Suprapubic skin (tissue), 4 donors: ENCODE data around the gene NRTN. TPM values are rescaled to one million over a fixed set of nuclear protein-coding genes. Genes with fewer than 3 reads are reported as not detected.
"Not testable (repeated sequence)": the region's sequence is repeated elsewhere in the genome, so short reads cannot be mapped to it uniquely, and the experiment has no call there.

Experiments
- DNase-seq, 2 donors: peaks; one replicate each; pipeline ENCODE4 v3.0.0-alpha.2; 2019; ENCODE audit warnings: low spot score in 2 of 2
- H3K27ac ChIP-seq: fragments of 200-600 bp; sonication (generic); one replicate; pipeline ENCODE4 v1.5.1; 2019
- H3K27me3 ChIP-seq: fragments of 200-600 bp; sonication (generic); one replicate; pipeline ENCODE4 v1.5.1; 2019
- H3K36me3 ChIP-seq: fragments of 200-600 bp; sonication (generic); one replicate; pipeline ENCODE4 v1.5.1; 2019
- H3K4me1 ChIP-seq: fragments of 200-600 bp; sonication (generic); one replicate; pipeline ENCODE4 v1.5.1; 2019
- H3K4me3 ChIP-seq: fragments of 200-600 bp; sonication (generic); one replicate; pipeline ENCODE4 v1.5.1; 2019; ENCODE audit warnings: mild to moderate bottlenecking
- H3K9me3 ChIP-seq: fragments of 200-600 bp; sonication (generic); one replicate; pipeline ENCODE4 v1.5.1; 2019
- EP300 ChIP-seq: sonication (generic); formaldehyde crosslinking; IDR thresholded peaks from one replicate; pipeline ENCODE4 v1.6.1; 2017; ENCODE audit warnings: antibody characterized with exemption
- POLR2A ChIP-seq, 2 donors: fragments of 450-650 bp; IDR thresholded peaks; one replicate each; pipeline ENCODE4 v1.6.1; 2017; ENCODE audit warnings: antibody characterized with exemption in 2 of 2, mild to moderate bottlenecking in 2 of 2, moderate library complexity in 2 of 2
- POLR2AphosphoS5 ChIP-seq, 3 donors: sonication (generic); formaldehyde crosslinking; IDR thresholded peaks; one replicate each; pipeline ENCODE4 v1.6.1; 2017; ENCODE audit warnings: antibody characterized with exemption in 3 of 3
- WGBS: methylation state at CpG from one replicate; pipeline ENCODE4 v1.1.5; 2018; 5-methylcytosine and 5-hydroxymethylcytosine counted together
- total RNA-seq, 4 donors: library from RNA; depleted of rRNA; stranded (reverse); fragments of >200 nt; gene quantifications; one replicate each; pipeline ENCODE4 v1.1.0, GENCODE V29; 2016
- TF ChIP-seq, protein P1 (sequence below), 2 donors: fragments of 200-600 bp in 1 of 2; fragments of 450-650 bp in 1 of 2; sonication (generic) in 1 of 2; IDR thresholded peaks; one replicate each; pipeline ENCODE4 v1.5.1; 2016 to 2019; ENCODE audit warnings: antibody characterized with exemption in 2 of 2, mild to moderate bottlenecking in 1 of 2, moderate library complexity in 1 of 2

The NRTN gene
- total RNA-seq, 4 donors from 2014 or later = 3.7 to 9.1 (median 6.6) TPM

DNA sequence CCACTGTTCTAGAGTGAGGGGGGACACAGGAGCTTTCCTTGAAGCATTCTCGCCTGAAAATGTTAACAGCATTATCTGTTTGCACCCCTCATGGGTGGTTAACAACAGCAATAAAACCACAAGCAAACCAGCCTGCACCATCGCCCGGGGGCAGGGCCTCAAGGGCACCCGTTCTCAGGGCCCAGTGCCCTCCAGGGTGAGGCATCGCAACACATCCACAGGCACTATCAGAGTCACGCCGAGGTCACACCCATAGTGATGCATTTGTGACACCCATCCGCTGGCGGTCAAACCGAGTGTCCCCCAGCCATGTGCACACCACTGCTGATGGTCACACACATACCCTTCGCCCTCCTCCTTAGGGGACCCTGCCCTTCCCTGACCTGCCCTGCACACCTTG, 60.9 kb downstream of the NRTN start:
- no peaks in the 10 kb centered on the region for H3K4me1 ChIP-seq
- no peaks in the 10 kb centered on the region for H3K9me3 ChIP-seq
- no peak overlapping the region for H3K4me3 ChIP-seq
- no peak for DNase-seq
- WGBS = 96% methylated on average over 4 of the region's 11 CpGs
- H3K36me3 ChIP-seq = no peaks in the 10 kb centered on the region
- H3K27me3 ChIP-seq = peaks cover 5% of the 10 kb centered on the region
- TF ChIP-seq POLR2AphosphoS5 (IDR thresholded peaks at IDR 0.05) = no peak
- H3K27ac ChIP-seq = no peak overlapping the region

GRCh38 chr19:5867201-5868136, 62.6 kb downstream of the NRTN start:
- Histone ChIP-seq H3K4me1 (no peaks in the 10 kb centered on the region), H3K27me3 (peaks cover 5% of the 10 kb centered on the region), H3K27ac (no peak overlapping the region), H3K9me3 (no peaks in the 10 kb centered on the region), H3K4me3 (no peak overlapping the region), H3K36me3 (no peaks in the 10 kb centered on the region)
- no peak for DNase-seq
- TF ChIP-seq POLR2A (IDR thresholded peaks at IDR 0.05) (no peak), POLR2AphosphoS5 (IDR thresholded peaks at IDR 0.05) (no peak), EP300 (no peak)
- TF ChIP-seq, protein P1, sequence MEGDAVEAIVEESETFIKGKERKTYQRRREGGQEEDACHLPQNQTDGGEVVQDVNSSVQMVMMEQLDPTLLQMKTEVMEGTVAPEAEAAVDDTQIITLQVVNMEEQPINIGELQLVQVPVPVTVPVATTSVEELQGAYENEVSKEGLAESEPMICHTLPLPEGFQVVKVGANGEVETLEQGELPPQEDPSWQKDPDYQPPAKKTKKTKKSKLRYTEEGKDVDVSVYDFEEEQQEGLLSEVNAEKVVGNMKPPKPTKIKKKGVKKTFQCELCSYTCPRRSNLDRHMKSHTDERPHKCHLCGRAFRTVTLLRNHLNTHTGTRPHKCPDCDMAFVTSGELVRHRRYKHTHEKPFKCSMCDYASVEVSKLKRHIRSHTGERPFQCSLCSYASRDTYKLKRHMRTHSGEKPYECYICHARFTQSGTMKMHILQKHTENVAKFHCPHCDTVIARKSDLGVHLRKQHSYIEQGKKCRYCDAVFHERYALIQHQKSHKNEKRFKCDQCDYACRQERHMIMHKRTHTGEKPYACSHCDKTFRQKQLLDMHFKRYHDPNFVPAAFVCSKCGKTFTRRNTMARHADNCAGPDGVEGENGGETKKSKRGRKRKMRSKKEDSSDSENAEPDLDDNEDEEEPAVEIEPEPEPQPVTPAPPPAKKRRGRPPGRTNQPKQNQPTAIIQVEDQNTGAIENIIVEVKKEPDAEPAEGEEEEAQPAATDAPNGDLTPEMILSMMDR (IDR thresholded peaks at IDR 0.05) = no peak
- WGBS = 70% methylated on average over 11 of the region's 31 CpGs

GRCh38 chr19:5870986-5871394, 66.1 kb downstream of the NRTN start:
- no peak overlapping the region for H3K27ac ChIP-seq
- TF ChIP-seq POLR2AphosphoS5 (IDR thresholded peaks at IDR 0.05) (no peak), EP300 (no peak), POLR2A (IDR thresholded peaks at IDR 0.05) (no peak)
- TF ChIP-seq, protein P1 (IDR thresholded peaks at IDR 0.05) = no peak
- DNase-seq = no peak
- no peaks in the 10 kb centered on the region for H3K36me3 ChIP-seq
- no peak overlapping the region for H3K4me3 ChIP-seq
- no peaks in the 10 kb centered on the region for H3K27me3 ChIP-seq
- no peaks in the 10 kb centered on the region for H3K4me1 ChIP-seq
- no peaks in the 10 kb centered on the region for H3K9me3 ChIP-seq
- WGBS = 77% methylated on average over 12 of the region's 12 CpGs

DNA sequence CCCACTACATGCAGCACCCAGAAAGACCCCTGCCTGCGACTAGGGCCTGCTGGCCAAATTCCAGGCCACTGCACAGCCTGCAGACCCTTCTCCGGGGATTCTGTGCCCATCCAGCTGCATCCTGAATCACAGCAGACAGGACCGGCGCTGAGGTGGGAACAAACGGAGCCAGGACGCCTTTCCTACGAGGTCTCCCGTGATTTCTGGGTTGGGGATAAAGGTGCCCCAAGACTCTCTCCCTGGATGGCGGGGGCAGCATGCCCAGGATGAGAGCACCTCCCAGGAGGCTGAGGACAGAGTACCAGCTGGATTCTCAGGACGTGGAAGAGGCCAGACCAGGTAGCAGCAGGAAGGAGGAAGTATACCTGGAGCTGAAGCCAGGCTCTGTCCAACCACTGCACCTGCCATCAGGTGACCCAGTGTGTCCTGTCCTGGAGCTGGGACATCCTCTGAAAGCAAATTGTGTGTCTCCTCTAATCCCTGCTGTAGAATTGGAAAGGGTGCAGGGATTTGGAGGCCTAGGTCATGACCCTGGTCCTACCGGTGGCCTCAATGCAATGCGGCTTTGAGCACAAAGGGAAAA, 68.8 kb downstream of the NRTN start:
- no peak overlapping the region for H3K27ac ChIP-seq
- no peaks in the 10 kb centered on the region for H3K36me3 ChIP-seq

GRCh38 chr19:5874496-5874895, 69.6 kb downstream of the NRTN start:
- H3K27ac ChIP-seq = not testable (repeated sequence)

More for the DNA sequence above, 68.8 kb downstream of the NRTN start:
- H3K4me1 ChIP-seq = no peaks in the 10 kb centered on the region
- peaks cover under 1% of the 10 kb centered on the region for H3K27me3 ChIP-seq
- WGBS = 94% methylated on average over 12 of the region's 12 CpGs
- no peak for TF ChIP-seq EP300
- TF ChIP-seq POLR2A (IDR thresholded peaks at IDR 0.05) = no peak
- TF ChIP-seq POLR2AphosphoS5 (IDR thresholded peaks at IDR 0.05) = no peak
- TF ChIP-seq, protein P1 (IDR thresholded peaks at IDR 0.05) = no peak
- H3K4me3 ChIP-seq = no peak overlapping the region
- no peak for DNase-seq
- H3K9me3 ChIP-seq = no peaks in the 10 kb centered on the region

GRCh38 chr19:5877427-5877826, 72.6 kb downstream of the NRTN start:
- Histone ChIP-seq H3K4me1 (peaks cover 9% of the 10 kb centered on the region), H3K27ac (no peak overlapping the region), H3K27me3 (peaks cover 23% of the 10 kb centered on the region), H3K9me3 (no peaks in the 10 kb centered on the region), H3K4me3 (no peak overlapping the region), H3K36me3 (no peaks in the 10 kb centered on the region)
- WGBS = 88% methylated on average over 8 of the region's 8 CpGs
- no peak for DNase-seq
- TF ChIP-seq EP300 = no peak

More at GRCh38 chr19:5874496-5874895, 69.6 kb downstream of the NRTN start:
- H3K4me3 ChIP-seq, H3K4me1 ChIP-seq, H3K36me3 ChIP-seq, H3K27me3 ChIP-seq, DNase-seq, H3K9me3 ChIP-seq: not testable (repeated sequence)
- 64% methylated on average over 7 of the region's 7 CpGs for WGBS
